ENCODE data around the gene GRIK4. TPM values are rescaled to one million over a fixed set of nuclear protein-coding genes. Genes with fewer than 3 reads are reported as not detected.

GRIK4 gene
- total RNA-seq, 2 experiments from 2014 or later, result not detected

GRCh38 chr11:120694726-120695125, 183.2 kb downstream of the GRIK4 start:
- Mint-ChIP-seq H3K27ac (no peak overlapping the region), H3K9me3 (no peaks in the 10 kb centered on the region), H3K4me1 (ENCODE audit: low read depth) (no peaks in the 10 kb centered on the region), H3K36me3 (ENCODE audit: low read depth) (no peaks in the 10 kb centered on the region), H3K27me3 (peaks cover 47% of the 10 kb centered on the region), H3K4me3 (no peak overlapping the region)
- POLR2A ChIA-PET, result no interaction called here
- CTCF ChIA-PET, result interaction anchor here (1.4 kb wide), 1 partner anchor 10 kb away, joined by 5 read pairs; no protein-coding TSS in a partner anchor
- H3K4me1 ChIP-seq (ENCODE audit: insufficient read depth, low read length), result no peaks in the 10 kb centered on the region
- intact Hi-C loops (cut with DNase I, micrococcal nuclease), result no loop called here
- H3K27ac ChIP-seq (ENCODE audit: low read depth in 1 of 2, low read length in 2 of 2), result no peak overlapping the region
- peaks cover 0 to 7% of the 10 kb centered on the region in 2 experiments for H3K27me3 ChIP-seq (ENCODE audit: control insufficient read depth in 1 of 2, insufficient read depth in 2 of 2, low read length in 2 of 2)
- TF ChIP-seq CTCF (IDR thresholded peaks at IDR 0.05), result no peak
- ATAC-seq (ENCODE audit: poor library complexity) (no peak), DNase-seq (no peak)
- no peaks in the 10 kb centered on the region for H3K9me3 ChIP-seq (ENCODE audit: control insufficient read depth in 1 of 2, insufficient read depth in 1 of 2, low read length in 2 of 2)
- no peaks in the 10 kb centered on the region for H3K36me3 ChIP-seq (ENCODE audit: insufficient read depth, low read length)
- no peak overlapping the region for H3K4me3 ChIP-seq (ENCODE audit: low read length)

DNA sequence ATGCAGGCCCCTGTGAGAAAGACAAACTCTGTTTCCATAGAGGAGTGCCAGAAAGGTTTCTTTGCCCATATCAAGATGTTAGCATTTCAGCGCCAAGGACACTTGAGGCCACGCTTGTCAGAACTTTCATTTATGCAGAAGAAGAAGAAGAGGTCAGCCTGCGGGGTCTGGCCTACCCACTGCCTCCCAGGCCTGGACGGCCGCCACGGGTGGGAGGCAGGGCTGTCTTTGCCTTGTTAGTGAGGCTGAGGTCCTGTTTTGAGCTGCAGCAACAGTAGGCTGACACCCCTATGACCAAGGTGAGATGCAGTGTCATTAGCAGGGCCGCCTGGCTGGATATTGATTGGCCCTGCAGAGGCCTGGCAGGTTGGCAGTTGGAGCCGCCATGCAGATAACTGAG, 183.9 kb downstream of the GRIK4 start:
- H3K4me1 Mint-ChIP-seq (ENCODE audit: low read depth), result no peaks in the 10 kb centered on the region
- POLR2A ChIA-PET, result no interaction called here

DNA sequence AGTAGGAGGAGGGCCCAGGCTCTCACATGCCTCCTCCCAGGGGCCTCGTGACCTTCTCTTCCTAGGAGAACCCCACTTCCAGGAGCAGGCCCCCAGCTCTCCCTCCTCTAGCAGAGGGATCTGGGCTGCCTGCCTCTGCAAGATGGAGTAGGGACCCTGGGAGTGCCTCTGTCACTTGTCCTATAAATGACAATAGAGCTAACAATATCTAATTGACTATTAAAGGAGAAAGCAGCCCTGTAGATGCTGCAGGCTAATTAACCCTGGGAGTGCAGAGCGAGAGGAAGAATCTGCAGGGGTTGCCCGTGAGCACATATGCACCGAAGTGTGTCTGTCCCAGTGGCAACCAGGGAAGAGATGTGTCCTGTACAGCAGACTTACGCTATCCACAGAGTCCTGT, 184.4 kb downstream of the GRIK4 start:
- TF ChIP-seq CTCF (IDR thresholded peaks at IDR 0.05), result no peak

More for the DNA sequence above, 183.9 kb downstream of the GRIK4 start:
- Histone ChIP-seq H3K4me3 (ENCODE audit: low read length) (no peak overlapping the region), H3K4me1 (ENCODE audit: insufficient read depth, low read length) (no peaks in the 10 kb centered on the region), H3K9me3 (ENCODE audit: control insufficient read depth in 1 of 2, insufficient read depth in 1 of 2, low read length in 2 of 2) (no peaks in the 10 kb centered on the region), H3K36me3 (ENCODE audit: insufficient read depth, low read length) (no peaks in the 10 kb centered on the region), H3K27ac (ENCODE audit: low read depth in 1 of 2, low read length in 2 of 2) (no peak overlapping the region), H3K27me3 (ENCODE audit: control insufficient read depth in 1 of 2, insufficient read depth in 2 of 2, low read length in 2 of 2) (peaks cover 0 to 7% of the 10 kb centered on the region in 2 experiments)
- intact Hi-C loops (cut with DNase I, micrococcal nuclease), result no loop called here
- ATAC-seq (ENCODE audit: poor library complexity) (no peak), DNase-seq (no peak)
- no peaks in the 10 kb centered on the region for H3K36me3 Mint-ChIP-seq (ENCODE audit: low read depth)
- H3K9me3 Mint-ChIP-seq, result no peaks in the 10 kb centered on the region
- CTCF ChIA-PET, result no interaction called here
- H3K27ac Mint-ChIP-seq, result no peak overlapping the region
- H3K4me3 Mint-ChIP-seq, result no peak overlapping the region
- H3K27me3 Mint-ChIP-seq, result peaks cover 40% of the 10 kb centered on the region
- no peak for TF ChIP-seq CTCF (IDR thresholded peaks at IDR 0.05)

More for the DNA sequence above, 184.4 kb downstream of the GRIK4 start:
- H3K4me1 Mint-ChIP-seq (ENCODE audit: low read depth), result no peaks in the 10 kb centered on the region
- intact Hi-C loops (cut with DNase I, micrococcal nuclease), result no loop called here
- POLR2A ChIA-PET, result no interaction called here
- Histone ChIP-seq H3K27ac (ENCODE audit: low read depth in 1 of 2, low read length in 2 of 2) (no peak overlapping the region), H3K36me3 (ENCODE audit: insufficient read depth, low read length) (no peaks in the 10 kb centered on the region), H3K4me3 (ENCODE audit: low read length) (no peak overlapping the region), H3K9me3 (ENCODE audit: control insufficient read depth in 1 of 2, insufficient read depth in 1 of 2, low read length in 2 of 2) (no peaks in the 10 kb centered on the region), H3K27me3 (ENCODE audit: control insufficient read depth in 1 of 2, insufficient read depth in 2 of 2, low read length in 2 of 2) (peaks cover 0 to 7% of the 10 kb centered on the region in 2 experiments), H3K4me1 (ENCODE audit: insufficient read depth, low read length) (no peaks in the 10 kb centered on the region)
- no peak overlapping the region for H3K4me3 Mint-ChIP-seq
- CTCF ChIA-PET, result no interaction called here
- H3K27me3 Mint-ChIP-seq, result peaks cover 35% of the 10 kb centered on the region
- ATAC-seq (ENCODE audit: poor library complexity), result no peak
- DNase-seq, result no peak
- no peaks in the 10 kb centered on the region for H3K36me3 Mint-ChIP-seq (ENCODE audit: low read depth)
- no peaks in the 10 kb centered on the region for H3K9me3 Mint-ChIP-seq
- no peak overlapping the region for H3K27ac Mint-ChIP-seq

Data from CD4-positive, alpha-beta T cell (primary cell).